Adrenal gland (tissue), 5 donors: ENCODE data around the gene GALNTL6.

Experiments used
- POLR2A ChIP-seq, 2 donors: fragments of 450-650 bp; IDR thresholded peaks; one replicate each; pipeline ENCODE4 v1.6.1; 2017; ENCODE audit warnings: antibody characterized with exemption in 2 of 2, mild to moderate bottlenecking in 2 of 2, moderate library complexity in 1 of 2
- TF ChIP-seq, protein P1 (sequence below), 6 experiments: fragments of 450-650 bp in 4 of 6; fragments of 200-600 bp in 2 of 6; sonication (generic) in 1 of 6; IDR thresholded peaks; 1 replicate in 5 of 6; 2 replicates in 1 of 6; pipeline versions ENCODE4 v1.5.1 to v1.8.0; 2016 to 2021; ENCODE audit warnings: antibody characterized with exemption in 6 of 6, mild to moderate bottlenecking in 2 of 6, moderate library complexity in 1 of 6
- donor health status: DM: no; HTN: no; CAD: no.

GRCh38 chr4:172018358-172018757 is 205.2 kb downstream of the GALNTL6 start:
- TF ChIP-seq POLR2A (IDR thresholded peaks at IDR 0.05): no peak
- TF ChIP-seq, protein P1, sequence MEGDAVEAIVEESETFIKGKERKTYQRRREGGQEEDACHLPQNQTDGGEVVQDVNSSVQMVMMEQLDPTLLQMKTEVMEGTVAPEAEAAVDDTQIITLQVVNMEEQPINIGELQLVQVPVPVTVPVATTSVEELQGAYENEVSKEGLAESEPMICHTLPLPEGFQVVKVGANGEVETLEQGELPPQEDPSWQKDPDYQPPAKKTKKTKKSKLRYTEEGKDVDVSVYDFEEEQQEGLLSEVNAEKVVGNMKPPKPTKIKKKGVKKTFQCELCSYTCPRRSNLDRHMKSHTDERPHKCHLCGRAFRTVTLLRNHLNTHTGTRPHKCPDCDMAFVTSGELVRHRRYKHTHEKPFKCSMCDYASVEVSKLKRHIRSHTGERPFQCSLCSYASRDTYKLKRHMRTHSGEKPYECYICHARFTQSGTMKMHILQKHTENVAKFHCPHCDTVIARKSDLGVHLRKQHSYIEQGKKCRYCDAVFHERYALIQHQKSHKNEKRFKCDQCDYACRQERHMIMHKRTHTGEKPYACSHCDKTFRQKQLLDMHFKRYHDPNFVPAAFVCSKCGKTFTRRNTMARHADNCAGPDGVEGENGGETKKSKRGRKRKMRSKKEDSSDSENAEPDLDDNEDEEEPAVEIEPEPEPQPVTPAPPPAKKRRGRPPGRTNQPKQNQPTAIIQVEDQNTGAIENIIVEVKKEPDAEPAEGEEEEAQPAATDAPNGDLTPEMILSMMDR (IDR thresholded peaks at IDR 0.05): no peak
